Stomach (tissue), 9 donors: ENCODE data around the gene ATP8A1. TPM values are rescaled to one million over a fixed set of nuclear protein-coding genes. Genes with fewer than 3 reads are reported as not detected.

Experiments used
- DNase-seq, 2 donors: peaks; one replicate each; pipeline versions ENCODE4 v3.0.0 to v3.0.0-alpha.2; 2013 to 2019
- H3K27ac ChIP-seq, 5 donors: fragments of 200-600 bp in 4 of 5; sonication (generic) in 4 of 5; one replicate each; pipeline ENCODE4 v1.5.1; 2013 to 2019; ENCODE audit warnings: mild to moderate bottlenecking in 1 of 5, moderate library complexity in 1 of 5
- H3K27me3 ChIP-seq, 3 donors: fragments of 200-600 bp; sonication (generic); one replicate each; pipeline ENCODE4 v1.5.1; 2017 to 2019; ENCODE audit warnings: mixed run types in 1 of 3
- H3K36me3 ChIP-seq, 4 donors: fragments of 200-600 bp; sonication (generic); 1 replicate in 3 of 4; 2 replicates in 1 of 4; pipeline ENCODE4 v1.5.1; 2016 to 2019
- H3K4me1 ChIP-seq, 4 donors: fragments of 200-600 bp; sonication (generic); one replicate each; pipeline ENCODE4 v1.5.1; 2016 to 2019
- H3K4me3 ChIP-seq, 4 donors: fragments of 200-600 bp; sonication (generic) in 3 of 4; one replicate each; pipeline ENCODE4 v1.5.1; 2016 to 2019; ENCODE audit warnings: mild to moderate bottlenecking in 1 of 4
- H3K9me3 ChIP-seq, 4 donors: fragments of 200-600 bp; sonication (generic); one replicate each; pipeline ENCODE4 v1.5.1; 2016 to 2019
- CTCF ChIP-seq, 7 experiments: fragments of 450-650 bp in 4 of 7; fragments of 200-600 bp in 3 of 7; sonication (generic) in 3 of 7; IDR thresholded peaks; one replicate each; pipeline ENCODE4 v1.5.1; 2016 to 2019; ENCODE audit warnings: antibody characterized with exemption in 7 of 7, control low read depth in 2 of 7, mild to moderate bottlenecking in 1 of 7
- EP300 ChIP-seq: sonication (generic); formaldehyde crosslinking; IDR thresholded peaks from one replicate; pipeline ENCODE4 v1.6.1; 2017; ENCODE audit warnings: antibody characterized with exemption
- POLR2A ChIP-seq, 4 donors: fragments of 450-650 bp; IDR thresholded peaks; one replicate each; pipeline ENCODE4 v1.6.1; 2016; ENCODE audit warnings: antibody characterized with exemption in 4 of 4, control low read depth in 2 of 4, mild to moderate bottlenecking in 1 of 4, moderate library complexity in 1 of 4
- POLR2AphosphoS5 ChIP-seq, 3 donors: sonication (generic); formaldehyde crosslinking; IDR thresholded peaks; one replicate each; pipeline ENCODE4 v1.6.1; 2016; ENCODE audit warnings: antibody characterized with exemption in 3 of 3
- WGBS, 5 donors: extraction: QIAGEN DNeasy Blood & Tissue Kit in 3 of 5; methylation state at CpG; one replicate each; pipeline versions ENCODE4 v1.1.5 to v1.1.7; 2013 to 2018; 5-methylcytosine and 5-hydroxymethylcytosine counted together
- intact Hi-C: fragments of 100-400 bp; cut with DNase I; formaldehyde crosslinking; loops from one replicate; pipeline ENCODE4 v1.15.1; 2023; ENCODE audit warnings: low total_unique reads
- polyA plus RNA-seq, 3 donors: library from polyadenylated mRNA; stranded (reverse); fragments of 200-250 nt; gene quantifications; one replicate each; pipeline ENCODE4 v1.2.3, GENCODE V29; 2013
- total RNA-seq, 5 donors: library from RNA; depleted of rRNA; stranded (reverse); fragments of >200 nt; gene quantifications; one replicate each; pipeline versions ENCODE4 v1.1.0 to v1.2.3, GENCODE V29; 2014 to 2016
- donor health status: healthy with polysubstance abuse.
- donor health status: Bipolar disorder and iron deficiency.
- donor health status: healthy.

ATP8A1 gene
- total and polyA plus RNA-seq, 8 donors = 2.6 to 104 (median 33.2) TPM

GRCh38 chr4:42420140-42420539 is 236.8 kb downstream of the ATP8A1 start:
- WGBS, 5 donors = 85 to 94% (median 90%) methylated on average over 5 of the region's 5 CpGs
- no peak for DNase-seq

DNA sequence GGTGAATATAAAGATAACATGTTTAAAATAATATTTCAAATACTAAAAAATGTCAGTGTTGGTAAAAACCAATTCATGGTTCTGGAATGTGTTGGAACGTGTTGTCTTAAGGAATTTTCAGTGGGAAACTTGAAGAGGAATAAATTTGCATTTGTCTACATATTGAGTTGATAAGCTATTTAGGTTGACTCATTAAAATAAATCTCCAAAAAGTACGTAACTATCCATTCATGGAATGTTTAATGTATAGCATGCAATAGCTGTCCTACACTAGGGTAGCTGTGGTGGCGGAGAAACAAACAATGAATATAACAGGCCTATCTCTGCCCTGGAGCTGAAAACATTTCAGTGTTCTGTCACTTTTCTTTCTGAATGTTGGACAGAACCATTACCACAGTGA is 239.4 kb downstream of the ATP8A1 start:
- H3K27ac ChIP-seq = no peak overlapping the region
- no peak overlapping the region for H3K4me3 ChIP-seq
- no peak for DNase-seq
- no peaks in the 10 kb centered on the region for H3K9me3 ChIP-seq
- 89 to 95% (median 94%) methylated on average over 3 of the region's 3 CpGs for WGBS, 5 donors
- H3K36me3 ChIP-seq = peaks cover 0 to 53% (median 49%) of the 10 kb centered on the region in 4 donors
- TF ChIP-seq CTCF (IDR thresholded peaks at IDR 0.05) = no peak
- no peak for TF ChIP-seq POLR2A (IDR thresholded peaks at IDR 0.05)
- no peaks in the 10 kb centered on the region for H3K4me1 ChIP-seq
- no peaks in the 10 kb centered on the region for H3K27me3 ChIP-seq
- intact Hi-C loops = no loop called here

More at GRCh38 chr4:42420140-42420539, 236.8 kb downstream of the ATP8A1 start:
- Histone ChIP-seq H3K4me1 (no peaks in the 10 kb centered on the region), H3K27ac (no peak overlapping the region), H3K27me3 (no peaks in the 10 kb centered on the region), H3K4me3 (no peak overlapping the region), H3K9me3 (no peaks in the 10 kb centered on the region), H3K36me3 (peaks cover 0 to 45% (median 34%) of the 10 kb centered on the region in 4 donors)
- no peak for TF ChIP-seq CTCF (IDR thresholded peaks at IDR 0.05)
- no peak for TF ChIP-seq EP300
- no peak for TF ChIP-seq POLR2AphosphoS5 (IDR thresholded peaks at IDR 0.05)
- no peak for TF ChIP-seq POLR2A (IDR thresholded peaks at IDR 0.05)
- intact Hi-C loops = no loop called here

DNA sequence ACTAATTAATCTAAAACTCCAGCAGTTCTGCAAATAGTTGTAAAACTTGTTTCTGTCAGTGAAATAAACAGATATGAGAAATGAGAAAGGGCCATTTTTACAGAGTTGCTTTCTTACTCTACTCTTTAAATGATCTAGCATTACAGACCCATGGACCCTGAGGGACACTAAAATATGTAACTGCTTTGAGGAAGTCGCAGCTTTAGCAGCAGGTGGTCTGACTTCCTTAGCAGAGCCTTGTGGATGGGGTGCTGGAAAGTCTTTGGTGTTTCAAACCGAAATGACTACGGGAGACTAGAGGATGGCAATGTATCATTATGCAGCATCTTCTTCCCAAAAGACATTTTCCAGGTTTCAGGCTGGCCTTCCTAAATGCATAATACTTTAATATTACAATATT is 240.9 kb downstream of the ATP8A1 start:
- no peak for DNase-seq
- H3K9me3 ChIP-seq = no peaks in the 10 kb centered on the region
- TF ChIP-seq POLR2AphosphoS5 (IDR thresholded peaks at IDR 0.05) (no peak), EP300 (no peak), CTCF (IDR thresholded peaks at IDR 0.05) (no peak), POLR2A (IDR thresholded peaks at IDR 0.05) (no peak)
- peaks cover 0 to 46% (median 41%) of the 10 kb centered on the region in 4 donors for H3K36me3 ChIP-seq
- no peaks in the 10 kb centered on the region for H3K4me1 ChIP-seq
- intact Hi-C loops = no loop called here
- H3K27me3 ChIP-seq = no peaks in the 10 kb centered on the region
- no peak overlapping the region for H3K4me3 ChIP-seq
- no peak overlapping the region for H3K27ac ChIP-seq
- WGBS, 5 donors = 65 to 74% (median 72%) methylated on average over 3 of the region's 3 CpGs

DNA sequence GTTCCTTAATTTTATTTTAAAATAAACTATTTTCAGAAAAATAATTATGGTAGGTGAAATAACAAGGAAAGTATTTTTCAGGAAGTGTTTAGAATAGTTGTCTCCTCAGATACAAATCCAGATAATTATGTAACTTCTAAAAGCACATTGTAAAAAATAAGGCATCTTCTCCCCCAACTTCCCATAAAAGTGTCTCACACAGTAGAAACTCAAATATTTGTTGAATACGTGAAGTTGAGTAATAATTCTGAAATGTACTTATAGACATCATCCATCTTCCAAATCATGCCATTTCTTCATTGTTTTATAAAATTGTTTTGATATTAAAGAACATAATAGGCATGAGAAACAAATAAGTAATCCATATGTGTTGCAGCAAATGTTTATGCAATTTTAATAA is 241.6 kb downstream of the ATP8A1 start:
- intact Hi-C loops = no loop called here
- no peak overlapping the region for H3K4me3 ChIP-seq
- no peak overlapping the region for H3K27ac ChIP-seq
- TF ChIP-seq CTCF (IDR thresholded peaks at IDR 0.05) (no peak), POLR2A (IDR thresholded peaks at IDR 0.05) (no peak), EP300 (no peak)
- no peaks in the 10 kb centered on the region for H3K9me3 ChIP-seq
- H3K36me3 ChIP-seq = peaks cover 0 to 39% (median 33%) of the 10 kb centered on the region in 4 donors
- H3K27me3 ChIP-seq = no peaks in the 10 kb centered on the region
- no peak for DNase-seq
- no peaks in the 10 kb centered on the region for H3K4me1 ChIP-seq
- WGBS, 5 donors = 55 to 90% (median 82%) methylated on average over 1 of the region's 1 CpG
